H1 (cell line): ENCODE results near the gene ZBTB25. TPM values are rescaled to one million over a fixed set of nuclear protein-coding genes. Genes with fewer than 3 reads are reported as not detected.

Experiments used
- MAFK ChIP-seq: IDR thresholded peaks from 2 replicates; pipeline ENCODE4 v1.6.1; 2012; ENCODE audit warnings: low read depth, mild to moderate bottlenecking, improper control_type of control experiment, low read length
- SIRT6 ChIP-seq: IDR thresholded peaks from one replicate; pipeline ENCODE4 v1.7.1; 2012; ENCODE audit warnings: low read length, inconsistent platforms
- SRF ChIP-seq: IDR thresholded peaks from 2 replicates; pipeline ENCODE4 v1.6.1; 2011; ENCODE audit warnings: mild to moderate bottlenecking, low read depth, low read length, moderate library complexity
- TAF1 ChIP-seq: IDR thresholded peaks from 2 replicates; pipeline ENCODE4 v1.6.1; 2011; ENCODE audit warnings: mild to moderate bottlenecking, low read depth, low read length
- polyA plus RNA-seq, 7 experiments: library from polyadenylated mRNA; depleted of rRNA in 3 of 7; stranded (reverse) in 5 of 7; unstranded in 2 of 7; fragments of >200 nt in 5 of 7; fragments of 200-250 nt in 2 of 7; gene quantifications; 1 replicate in 5 of 7; 2 replicates in 1 of 7; 4 replicates in 1 of 7; pipeline versions ENCODE4 v1.2.1 to v1.2.3, GENCODE V29; 2011 to 2013; ENCODE audit warnings: missing spikeins in 2 of 7, mixed read lengths in 2 of 7
- total RNA-seq: library from RNA; stranded (reverse); fragmentation: NEBNext Ultra II Directional; extraction: Animal tissue kit (Norgen Biotek cat#: 25700); gene quantifications from 2 replicates; pipeline ENCODE4 v1.2.1, GENCODE V29; 2021

The ZBTB25 gene
- total and polyA plus RNA-seq, 2 of the 8 experiments (the other 6 are each of a cell fraction or from before 2014, with no cell fraction given), result 5.4 to 11.4 TPM

GRCh38 chr14:64474698-64475097 is 28.9 kb downstream of the ZBTB25 start (continued):
- TF ChIP-seq SRF (no peak), TAF1 (no peak), MAFK (no peak), SIRT6 (no peak)
